Measurements from ENCODE around the gene KLHL29. TPM values are rescaled to one million over a fixed set of nuclear protein-coding genes. Genes with fewer than 3 reads are reported as not detected.

Gene KLHL29
- total RNA-seq, 1 donor from 2014 or later: 8.0 TPM

GRCh38 chr2:23649303-23649702 lies 264.3 kb downstream of the KLHL29 start:
- no peak overlapping the region for H3K4me3 Mint-ChIP-seq (ENCODE audit: unreplicated experiment)
- H3K36me3 Mint-ChIP-seq (ENCODE audit: low read depth): peaks cover 3% of the 10 kb centered on the region
- TF ChIP-seq, protein P1, sequence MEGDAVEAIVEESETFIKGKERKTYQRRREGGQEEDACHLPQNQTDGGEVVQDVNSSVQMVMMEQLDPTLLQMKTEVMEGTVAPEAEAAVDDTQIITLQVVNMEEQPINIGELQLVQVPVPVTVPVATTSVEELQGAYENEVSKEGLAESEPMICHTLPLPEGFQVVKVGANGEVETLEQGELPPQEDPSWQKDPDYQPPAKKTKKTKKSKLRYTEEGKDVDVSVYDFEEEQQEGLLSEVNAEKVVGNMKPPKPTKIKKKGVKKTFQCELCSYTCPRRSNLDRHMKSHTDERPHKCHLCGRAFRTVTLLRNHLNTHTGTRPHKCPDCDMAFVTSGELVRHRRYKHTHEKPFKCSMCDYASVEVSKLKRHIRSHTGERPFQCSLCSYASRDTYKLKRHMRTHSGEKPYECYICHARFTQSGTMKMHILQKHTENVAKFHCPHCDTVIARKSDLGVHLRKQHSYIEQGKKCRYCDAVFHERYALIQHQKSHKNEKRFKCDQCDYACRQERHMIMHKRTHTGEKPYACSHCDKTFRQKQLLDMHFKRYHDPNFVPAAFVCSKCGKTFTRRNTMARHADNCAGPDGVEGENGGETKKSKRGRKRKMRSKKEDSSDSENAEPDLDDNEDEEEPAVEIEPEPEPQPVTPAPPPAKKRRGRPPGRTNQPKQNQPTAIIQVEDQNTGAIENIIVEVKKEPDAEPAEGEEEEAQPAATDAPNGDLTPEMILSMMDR (IDR thresholded peaks at IDR 0.05): no peak
- no peaks in the 10 kb centered on the region for H3K27me3 Mint-ChIP-seq (ENCODE audit: low read depth)
- H3K27ac Mint-ChIP-seq (ENCODE audit: unreplicated experiment): peak overlapping the region; percentile 12
- DNase-seq (ENCODE audit: low spot score): no peak
- peaks cover 35% of the 10 kb centered on the region for H3K4me1 Mint-ChIP-seq (ENCODE audit: low read depth)
- H3K9me3 Mint-ChIP-seq (ENCODE audit: low read depth): no peaks in the 10 kb centered on the region

GRCh38 chr2:23649819-23650218 lies 264.8 kb downstream of the KLHL29 start:
- Mint-ChIP-seq H3K9me3 (ENCODE audit: low read depth) (no peaks in the 10 kb centered on the region), H3K4me3 (ENCODE audit: unreplicated experiment) (no peak overlapping the region), H3K27me3 (ENCODE audit: low read depth) (no peaks in the 10 kb centered on the region), H3K36me3 (ENCODE audit: low read depth) (peaks cover 3% of the 10 kb centered on the region), H3K4me1 (ENCODE audit: low read depth) (peaks cover 35% of the 10 kb centered on the region), H3K27ac (ENCODE audit: unreplicated experiment) (peak overlapping the region; percentile 69)
- TF ChIP-seq, protein P1 (IDR thresholded peaks at IDR 0.05): no peak
- DNase-seq (ENCODE audit: low spot score): no peak

- H3K9me3 Mint-ChIP-seq (ENCODE audit: low read depth): no peaks in the 10 kb centered on the region
- peaks cover 3% of the 10 kb centered on the region for H3K36me3 Mint-ChIP-seq (ENCODE audit: low read depth)
- TF ChIP-seq, protein P1 (IDR thresholded peaks at IDR 0.05): no peak
- peaks cover 35% of the 10 kb centered on the region for H3K4me1 Mint-ChIP-seq (ENCODE audit: low read depth)
- H3K27me3 Mint-ChIP-seq (ENCODE audit: low read depth): no peaks in the 10 kb centered on the region
- H3K27ac Mint-ChIP-seq (ENCODE audit: unreplicated experiment): peak overlapping the region; percentile 90
- DNase-seq (ENCODE audit: low spot score): no peak
- H3K4me3 Mint-ChIP-seq (ENCODE audit: unreplicated experiment): no peak overlapping the region
Observed at GRCh38 chr2:23651187-23652080, 266.5 kb downstream of the KLHL29 start.

GRCh38 chr2:23653326-23653725 lies 268.3 kb downstream of the KLHL29 start:
- no peaks in the 10 kb centered on the region for H3K9me3 Mint-ChIP-seq (ENCODE audit: low read depth)
- no peaks in the 10 kb centered on the region for H3K27me3 Mint-ChIP-seq (ENCODE audit: low read depth)
- peaks cover 21% of the 10 kb centered on the region for H3K4me1 Mint-ChIP-seq (ENCODE audit: low read depth)
- TF ChIP-seq, protein P1 (IDR thresholded peaks at IDR 0.05): no peak
- DNase-seq (ENCODE audit: low spot score): no peak
- no peak overlapping the region for H3K27ac Mint-ChIP-seq (ENCODE audit: unreplicated experiment)
- no peak overlapping the region for H3K4me3 Mint-ChIP-seq (ENCODE audit: unreplicated experiment)
- H3K36me3 Mint-ChIP-seq (ENCODE audit: low read depth): peaks cover 3% of the 10 kb centered on the region

DNA sequence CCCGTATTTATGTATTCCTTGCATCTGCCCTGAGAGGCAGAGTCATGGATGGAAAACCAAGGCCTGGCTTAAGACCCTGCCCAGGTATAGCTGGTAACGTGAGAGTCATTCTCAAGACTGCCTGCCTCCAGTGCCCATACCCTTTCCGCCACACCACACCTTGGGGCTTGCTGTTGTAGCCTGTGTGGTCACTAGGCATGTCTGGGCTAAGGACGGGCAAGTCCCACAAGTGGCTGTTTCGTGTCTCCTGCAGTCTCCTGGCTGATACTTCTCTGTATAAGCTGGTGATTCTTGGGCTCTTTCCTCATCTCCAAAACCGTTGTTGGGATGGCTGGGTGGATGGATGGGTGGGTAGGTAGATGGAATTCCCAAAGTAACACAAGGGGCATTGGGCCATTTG lies 269.8 kb downstream of the KLHL29 start:
- peaks cover 3% of the 10 kb centered on the region for H3K36me3 Mint-ChIP-seq (ENCODE audit: low read depth)

More for the DNA sequence above, 269.8 kb downstream of the KLHL29 start:
- TF ChIP-seq, protein P1 (IDR thresholded peaks at IDR 0.05): no peak
- Mint-ChIP-seq H3K4me1 (ENCODE audit: low read depth) (peaks cover 18% of the 10 kb centered on the region), H3K27me3 (ENCODE audit: low read depth) (no peaks in the 10 kb centered on the region), H3K9me3 (ENCODE audit: low read depth) (no peaks in the 10 kb centered on the region), H3K27ac (ENCODE audit: unreplicated experiment) (no peak overlapping the region), H3K4me3 (ENCODE audit: unreplicated experiment) (no peak overlapping the region)
- no peak for DNase-seq (ENCODE audit: low spot score)

Measured in chondrocyte (in vitro differentiated cells).